ENCODE measurements around the gene GRIN2C. TPM values are rescaled to one million over a fixed set of nuclear protein-coding genes. Genes with fewer than 3 reads are reported as not detected.
A peak's percentile ranks its signal among the peaks of the same experiment; 100 is the strongest.

The GRIN2C gene
- total RNA-seq, 4 donors from 2014 or later: 0.49 to 0.55 TPM; not detected in 2

- intact Hi-C loops (cut with DNase I; ENCODE audit: low total_unique reads): no loop called here
- 73 to 80% methylated on average over 14 of the region's 14 CpGs for WGBS, 2 donors
- no peak for DNase-seq (ENCODE audit: low spot score in 2 of 2)
Observed at GRCh38 chr17:74901353-74902135, 41.9 kb upstream of the GRIN2C start.

DNA sequence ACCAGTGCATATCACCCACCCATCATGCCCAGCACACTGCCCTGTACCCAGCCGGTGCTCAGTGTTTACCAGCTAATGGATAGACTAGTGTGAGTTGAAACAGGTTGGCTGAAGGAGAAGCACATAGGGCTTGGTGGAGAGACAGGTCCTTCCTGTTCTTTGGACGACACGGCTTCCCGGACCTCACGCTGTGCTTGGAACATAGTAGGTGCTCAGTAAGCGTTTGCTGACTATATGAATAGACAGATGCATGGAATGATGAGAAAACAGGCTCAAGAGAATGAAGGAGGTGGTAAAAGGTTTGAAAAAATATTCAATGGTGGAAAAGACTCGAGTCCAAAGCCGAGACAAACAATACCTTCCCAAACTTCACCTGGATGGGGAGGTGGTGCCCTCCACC is 40.5 kb upstream of the GRIN2C start:
- WGBS, 2 donors: 72 to 74% methylated on average over 8 of the region's 8 CpGs
- no peak for TF ChIP-seq CTCF (IDR thresholded peaks at IDR 0.05)
- no peak for TF ChIP-seq POLR2A (IDR thresholded peaks at IDR 0.05)
- no peak overlapping the region for H3K4me3 ChIP-seq (ENCODE audit: low read depth, poor library complexity, severe bottlenecking)
- no peak for DNase-seq (ENCODE audit: low spot score in 2 of 2)
- intact Hi-C loops (cut with DNase I; ENCODE audit: low total_unique reads): no loop called here

More at GRCh38 chr17:74901353-74902135, 41.9 kb upstream of the GRIN2C start:
- TF ChIP-seq POLR2A (IDR thresholded peaks at IDR 0.05) (no peak), CTCF (IDR thresholded peaks at IDR 0.05) (no peak)
- H3K4me3 ChIP-seq (ENCODE audit: low read depth, poor library complexity, severe bottlenecking): no peak overlapping the region

DNA sequence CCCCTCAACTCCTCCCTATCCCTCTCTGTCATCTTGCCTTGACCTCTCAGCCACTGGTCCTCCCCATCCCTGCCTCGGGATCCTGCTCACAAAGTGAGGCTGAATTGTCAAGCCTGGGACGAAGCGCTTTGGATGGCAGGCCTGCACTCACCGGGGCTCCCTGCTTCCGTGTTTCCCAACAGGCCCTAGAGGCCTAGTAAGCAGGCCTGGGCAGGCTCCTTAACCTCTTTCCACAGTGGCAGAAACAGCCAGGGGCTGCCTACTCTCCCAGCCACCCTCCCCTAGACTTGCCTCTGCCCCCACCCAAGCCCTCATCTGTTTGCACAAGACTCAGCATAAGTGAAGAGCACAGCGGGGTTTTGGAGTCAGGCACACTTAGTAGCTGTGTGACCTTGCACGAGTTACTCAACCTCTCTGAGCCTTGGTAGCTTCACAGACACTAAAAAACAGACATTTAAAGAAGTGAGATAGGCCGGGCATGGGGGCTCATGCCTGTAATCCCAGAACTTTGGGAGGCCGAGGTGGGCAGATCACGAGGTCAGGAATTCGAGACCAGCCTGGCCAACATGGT is 38.8 kb upstream of the GRIN2C start:
- no peak for DNase-seq (ENCODE audit: low spot score in 2 of 2)

GRCh38 chr17:74893936-74894671 is 34.4 kb upstream of the GRIN2C start:
- H3K4me3 ChIP-seq (ENCODE audit: low read depth, poor library complexity, severe bottlenecking): no peak overlapping the region
- no peak for TF ChIP-seq CTCF (IDR thresholded peaks at IDR 0.05)
- no peak for TF ChIP-seq POLR2A (IDR thresholded peaks at IDR 0.05)
- DNase-seq (ENCODE audit: low spot score in 2 of 2): no peak
- 38 to 45% methylated on average over 18 to 21 of the region's 22 CpGs for WGBS, 2 donors
- intact Hi-C loops (cut with DNase I; ENCODE audit: low total_unique reads): no loop called here

More for the DNA sequence above, 38.8 kb upstream of the GRIN2C start:
- 63 to 70% methylated on average over 11 of the region's 11 CpGs for WGBS, 2 donors
- TF ChIP-seq CTCF (IDR thresholded peaks at IDR 0.05) (no peak), POLR2A (IDR thresholded peaks at IDR 0.05) (no peak)
- H3K4me3 ChIP-seq (ENCODE audit: low read depth, poor library complexity, severe bottlenecking): no peak overlapping the region
- intact Hi-C loops (cut with DNase I; ENCODE audit: low total_unique reads): no loop called here

DNA sequence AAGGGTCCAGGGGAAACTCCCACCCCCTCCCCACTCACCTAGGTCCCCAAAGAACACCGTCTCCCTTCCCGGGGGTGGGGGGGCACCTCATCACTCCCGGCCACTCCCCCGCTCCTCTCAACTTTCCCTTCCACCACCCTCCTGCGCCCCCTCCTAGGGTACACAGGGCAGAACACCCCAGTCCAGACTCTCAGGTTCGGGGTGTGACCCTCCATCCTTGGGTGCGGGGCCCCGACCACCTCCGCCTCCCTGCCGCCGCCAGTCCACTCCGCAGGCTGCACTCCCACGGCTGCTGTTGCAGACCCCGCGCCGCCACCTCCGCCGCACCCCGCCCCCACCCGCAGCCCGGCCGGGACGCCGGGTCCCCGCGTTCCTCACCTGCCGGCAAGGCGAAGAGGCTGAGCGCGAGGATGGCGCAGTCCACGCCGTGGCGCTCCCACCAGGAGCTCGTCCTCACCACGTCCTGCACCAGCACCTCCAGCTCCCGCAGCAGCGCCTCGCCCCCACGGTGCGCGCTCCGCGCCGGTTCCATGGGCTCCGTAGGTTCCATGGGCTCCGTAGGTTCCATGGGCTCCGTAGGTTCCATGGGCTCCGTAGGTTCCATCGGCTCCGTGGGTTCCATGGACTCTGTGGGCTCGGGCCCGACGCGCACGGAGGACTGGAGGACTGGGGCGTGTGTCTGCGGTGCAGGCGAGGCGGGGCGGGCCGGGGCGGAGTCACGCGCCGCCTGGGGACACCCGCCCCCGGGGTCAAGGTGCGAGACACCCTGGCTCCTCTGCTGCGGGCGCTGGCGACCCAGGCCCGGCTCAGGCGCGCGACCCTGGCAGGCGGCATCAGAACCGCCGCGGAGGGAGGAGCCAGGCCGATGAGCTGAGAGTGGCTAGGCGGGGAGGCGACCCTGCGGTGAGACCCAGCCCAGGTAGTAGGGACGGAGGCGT is 33.6 kb upstream of the GRIN2C start, which contains the start of gene FADS6:
TSS of gene FADS6 (minus strand) at position 660 of the 938 bp plus-strand sequence. CDS start at position 622, 38 bp downstream.
- WGBS, 2 donors: 6 to 10% methylated on average over 22 to 43 of the region's 86 CpGs
- intact Hi-C loops (cut with DNase I; ENCODE audit: low total_unique reads): no loop called here
- H3K4me3 ChIP-seq (ENCODE audit: low read depth, poor library complexity, severe bottlenecking): peak within 1 kb of the TSS; percentile 5
- DNase-seq (ENCODE audit: low spot score in 2 of 2): no peak
- TF ChIP-seq POLR2A (IDR thresholded peaks at IDR 0.05) (no peak), CTCF (IDR thresholded peaks at IDR 0.05) (no peak)
